Liver (tissue), 9 donors: ENCODE data around the gene SPAG16. TPM values are rescaled to one million over a fixed set of nuclear protein-coding genes. Genes with fewer than 3 reads are reported as not detected.

Experiments
- DNase-seq: peaks from one replicate; pipeline ENCODE4 v3.0.0-alpha.2; 2017; ENCODE audit warnings: low spot score
- H3K27ac ChIP-seq, 2 donors: one replicate each; pipeline ENCODE4 v1.7.0; 2013; ENCODE audit warnings: inconsistent platforms in 2 of 2, low read length in 2 of 2, control low read depth in 1 of 2, low read depth in 1 of 2, mild to moderate bottlenecking in 1 of 2
- H3K27me3 ChIP-seq, 4 donors: one replicate each; pipeline versions ENCODE4 v1.6.1 to v1.7.0; 2013; ENCODE audit warnings: low read length in 3 of 4, inconsistent platforms in 1 of 4, mild to moderate bottlenecking in 1 of 4, moderate library complexity in 1 of 4; ENCODE audit not compliant: control insufficient read depth in 4 of 4, insufficient read depth in 4 of 4
- H3K36me3 ChIP-seq, 4 donors: one replicate each; pipeline versions ENCODE4 v1.6.1 to v1.7.0; 2013; ENCODE audit warnings: low read length in 3 of 4, mild to moderate bottlenecking in 3 of 4, low read depth in 1 of 4, moderate library complexity in 1 of 4; ENCODE audit not compliant: control insufficient read depth in 4 of 4, insufficient read depth in 3 of 4
- H3K4me1 ChIP-seq, 4 donors: one replicate each; pipeline versions ENCODE4 v1.6.1 to v1.7.0; 2013; ENCODE audit warnings: low read length in 3 of 4, mild to moderate bottlenecking in 3 of 4, moderate library complexity in 1 of 4; ENCODE audit not compliant: control insufficient read depth in 4 of 4, insufficient read depth in 4 of 4
- H3K4me3 ChIP-seq, 3 donors: one replicate each; pipeline versions ENCODE4 v1.6.1 to v1.7.0; 2013; ENCODE audit warnings: low read length in 3 of 3, control low read depth in 1 of 3, low read depth in 1 of 3, mild to moderate bottlenecking in 1 of 3
- H3K9ac ChIP-seq, 2 donors: one replicate each; pipeline ENCODE4 v1.7.0; 2013; ENCODE audit warnings: low read length in 2 of 2, mild to moderate bottlenecking in 2 of 2, moderate library complexity in 2 of 2, control low read depth in 1 of 2, low read depth in 1 of 2
- H3K9me3 ChIP-seq, 4 donors: one replicate each; pipeline versions ENCODE4 v1.6.1 to v1.7.0; 2013; ENCODE audit warnings: low read length in 3 of 4; ENCODE audit not compliant: control insufficient read depth in 4 of 4
- EGR1 ChIP-seq, 2 donors: IDR thresholded peaks; 2 replicates each; pipeline ENCODE4 v1.6.1; 2016 to 2018; ENCODE audit warnings: antibody characterized with exemption in 2 of 2, low read depth in 2 of 2
- FOXA1 ChIP-seq: IDR thresholded peaks from 2 replicates; pipeline ENCODE4 v1.6.1; 2016; ENCODE audit warnings: antibody characterized with exemption
- FOXA2 ChIP-seq: IDR thresholded peaks from 2 replicates; pipeline ENCODE4 v1.6.1; 2016; ENCODE audit warnings: antibody characterized with exemption
- GABPA ChIP-seq, 2 donors: IDR thresholded peaks in 1 of 2; conservative IDR thresholded peaks in 1 of 2; 2 replicates each; pipeline ENCODE4 v1.6.1; 2016; ENCODE audit warnings: antibody characterized with exemption in 2 of 2, mild to moderate bottlenecking in 1 of 2, moderate library complexity in 1 of 2
- HNF4A ChIP-seq, 2 donors: conservative IDR thresholded peaks; 2 replicates each; pipeline ENCODE4 v1.6.1; 2016; ENCODE audit warnings: antibody characterized with exemption in 2 of 2, mild to moderate bottlenecking in 2 of 2
- JUND ChIP-seq, 2 donors: IDR thresholded peaks; 2 replicates each; pipeline ENCODE4 v1.6.1; 2016; ENCODE audit warnings: antibody characterized with exemption in 2 of 2
- MAX ChIP-seq: IDR thresholded peaks from 2 replicates; pipeline ENCODE4 v1.6.1; 2016; ENCODE audit warnings: antibody characterized with exemption
- NR2F2 ChIP-seq: IDR thresholded peaks from 2 replicates; pipeline ENCODE4 v1.6.1; 2016; ENCODE audit warnings: antibody characterized with exemption
- RAD21 ChIP-seq, 2 donors: IDR thresholded peaks; 2 replicates each; pipeline ENCODE4 v1.6.1; 2016; ENCODE audit warnings: antibody characterized with exemption in 2 of 2, mild to moderate bottlenecking in 2 of 2
- RXRA ChIP-seq, 2 donors: IDR thresholded peaks; 2 replicates each; pipeline ENCODE4 v1.6.1; 2017 to 2018; ENCODE audit warnings: antibody characterized with exemption in 2 of 2, mild to moderate bottlenecking in 1 of 2
- SP1 ChIP-seq: IDR thresholded peaks from 2 replicates; pipeline ENCODE4 v1.6.1; 2018; ENCODE audit warnings: antibody characterized with exemption, mild to moderate bottlenecking
- TAF1 ChIP-seq: conservative IDR thresholded peaks from 2 replicates; pipeline ENCODE4 v1.6.1; 2016; ENCODE audit warnings: antibody characterized with exemption, mild to moderate bottlenecking
- YY1 ChIP-seq: IDR thresholded peaks from 2 replicates; pipeline ENCODE4 v1.6.1; 2016; ENCODE audit warnings: antibody characterized with exemption, mild to moderate bottlenecking
- WGBS: extraction: QIAGEN DNeasy Blood & Tissue Kit; methylation state at CpG from one replicate; pipeline ENCODE4 v1.1.7; 2013; 5-methylcytosine and 5-hydroxymethylcytosine counted together
- polyA plus RNA-seq, 2 donors: library from polyadenylated mRNA; stranded (reverse) in 1 of 2; unstranded in 1 of 2; fragments of 200-250 nt in 1 of 2; fragments of >200 nt in 1 of 2; fragmentation: Nextera tagmentation in 1 of 2; extraction: Ambion mirVana in 1 of 2; gene quantifications; one replicate each; pipeline versions ENCODE4 v1.2.1 to v1.2.3, GENCODE V29; 2013 to 2015
- total RNA-seq, 2 donors: library from RNA; depleted of rRNA; stranded (reverse); fragments of >200 nt; gene quantifications; one replicate each; pipeline ENCODE4 v1.2.3, GENCODE V29; 2014
- TF ChIP-seq, protein P1 (sequence below): IDR thresholded peaks from 2 replicates; pipeline ENCODE4 v1.6.1; 2016; ENCODE audit warnings: antibody characterized with exemption, mild to moderate bottlenecking
- TF ChIP-seq, protein P2 (sequence below): fragments of 150-350 bp; IDR thresholded peaks from 2 replicates; pipeline ENCODE4 v1.5.1; 2017; ENCODE audit warnings: improper control_type of control experiment, low read depth, low read length; ENCODE audit not compliant: missing input control
- TF ChIP-seq, protein P3 (sequence below): IDR thresholded peaks from 2 replicates; pipeline ENCODE4 v1.6.1; 2016; ENCODE audit warnings: antibody characterized with exemption
- donor health status: healthy.
- donor health status: healthy.
- donor health status: healthy.
- donor health status: healthy.
- donor health status: healthy.

Gene SPAG16
- total and polyA plus RNA-seq, 4 donors = 6.4 to 12.7 (median 11.4) TPM

DNA sequence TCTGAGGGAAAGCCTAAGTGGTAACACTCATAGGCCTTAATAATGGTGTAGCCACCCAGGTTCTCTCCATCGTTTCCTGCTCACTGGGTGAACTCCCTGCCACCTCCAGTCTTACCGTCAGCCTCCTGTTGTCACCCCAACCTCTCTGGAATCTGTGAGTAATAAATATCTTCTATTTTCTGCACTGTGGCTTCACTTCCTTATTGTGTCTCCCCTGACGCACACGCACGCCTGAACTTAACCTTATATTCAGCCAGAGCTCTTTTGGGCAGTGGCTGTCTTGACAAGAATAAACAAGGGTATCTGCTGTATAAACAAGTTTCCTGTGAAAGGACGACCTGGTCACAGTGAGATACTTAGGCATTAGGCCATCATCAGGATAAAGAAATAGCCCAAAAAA lies 467.2 kb downstream of the SPAG16 start:
- DNase-seq = no peak
- 59% methylated on average over 6 of the region's 6 CpGs for WGBS

GRCh38 chr2:213752575-213752974 lies 468.3 kb downstream of the SPAG16 start:
- TF ChIP-seq FOXA2 = no peak
- TF ChIP-seq YY1 = no peak
- TF ChIP-seq TAF1 = no peak
- no peak for TF ChIP-seq RAD21 (IDR thresholded peaks at IDR 0.05)
- TF ChIP-seq EGR1 (IDR thresholded peaks at IDR 0.05; ENCODE audit: low read depth in 2 of 2) = no peak
- TF ChIP-seq, protein P1, sequence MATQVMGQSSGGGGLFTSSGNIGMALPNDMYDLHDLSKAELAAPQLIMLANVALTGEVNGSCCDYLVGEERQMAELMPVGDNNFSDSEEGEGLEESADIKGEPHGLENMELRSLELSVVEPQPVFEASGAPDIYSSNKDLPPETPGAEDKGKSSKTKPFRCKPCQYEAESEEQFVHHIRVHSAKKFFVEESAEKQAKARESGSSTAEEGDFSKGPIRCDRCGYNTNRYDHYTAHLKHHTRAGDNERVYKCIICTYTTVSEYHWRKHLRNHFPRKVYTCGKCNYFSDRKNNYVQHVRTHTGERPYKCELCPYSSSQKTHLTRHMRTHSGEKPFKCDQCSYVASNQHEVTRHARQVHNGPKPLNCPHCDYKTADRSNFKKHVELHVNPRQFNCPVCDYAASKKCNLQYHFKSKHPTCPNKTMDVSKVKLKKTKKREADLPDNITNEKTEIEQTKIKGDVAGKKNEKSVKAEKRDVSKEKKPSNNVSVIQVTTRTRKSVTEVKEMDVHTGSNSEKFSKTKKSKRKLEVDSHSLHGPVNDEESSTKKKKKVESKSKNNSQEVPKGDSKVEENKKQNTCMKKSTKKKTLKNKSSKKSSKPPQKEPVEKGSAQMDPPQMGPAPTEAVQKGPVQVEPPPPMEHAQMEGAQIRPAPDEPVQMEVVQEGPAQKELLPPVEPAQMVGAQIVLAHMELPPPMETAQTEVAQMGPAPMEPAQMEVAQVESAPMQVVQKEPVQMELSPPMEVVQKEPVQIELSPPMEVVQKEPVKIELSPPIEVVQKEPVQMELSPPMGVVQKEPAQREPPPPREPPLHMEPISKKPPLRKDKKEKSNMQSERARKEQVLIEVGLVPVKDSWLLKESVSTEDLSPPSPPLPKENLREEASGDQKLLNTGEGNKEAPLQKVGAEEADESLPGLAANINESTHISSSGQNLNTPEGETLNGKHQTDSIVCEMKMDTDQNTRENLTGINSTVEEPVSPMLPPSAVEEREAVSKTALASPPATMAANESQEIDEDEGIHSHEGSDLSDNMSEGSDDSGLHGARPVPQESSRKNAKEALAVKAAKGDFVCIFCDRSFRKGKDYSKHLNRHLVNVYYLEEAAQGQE = no peak
- TF ChIP-seq FOXA1 = no peak
- Histone ChIP-seq H3K4me1 (no peaks in the 10 kb centered on the region), H3K27ac (no peak overlapping the region), H3K27me3 (no peaks in the 10 kb centered on the region), H3K9ac (no peak overlapping the region), H3K36me3 (no peaks in the 10 kb centered on the region), H3K4me3 (no peak overlapping the region), H3K9me3 (no peaks in the 10 kb centered on the region)
- DNase-seq = no peak
- WGBS = 88% methylated on average over 2 of the region's 2 CpGs

More for the DNA sequence above, 467.2 kb downstream of the SPAG16 start:
- TF ChIP-seq, protein P2, sequence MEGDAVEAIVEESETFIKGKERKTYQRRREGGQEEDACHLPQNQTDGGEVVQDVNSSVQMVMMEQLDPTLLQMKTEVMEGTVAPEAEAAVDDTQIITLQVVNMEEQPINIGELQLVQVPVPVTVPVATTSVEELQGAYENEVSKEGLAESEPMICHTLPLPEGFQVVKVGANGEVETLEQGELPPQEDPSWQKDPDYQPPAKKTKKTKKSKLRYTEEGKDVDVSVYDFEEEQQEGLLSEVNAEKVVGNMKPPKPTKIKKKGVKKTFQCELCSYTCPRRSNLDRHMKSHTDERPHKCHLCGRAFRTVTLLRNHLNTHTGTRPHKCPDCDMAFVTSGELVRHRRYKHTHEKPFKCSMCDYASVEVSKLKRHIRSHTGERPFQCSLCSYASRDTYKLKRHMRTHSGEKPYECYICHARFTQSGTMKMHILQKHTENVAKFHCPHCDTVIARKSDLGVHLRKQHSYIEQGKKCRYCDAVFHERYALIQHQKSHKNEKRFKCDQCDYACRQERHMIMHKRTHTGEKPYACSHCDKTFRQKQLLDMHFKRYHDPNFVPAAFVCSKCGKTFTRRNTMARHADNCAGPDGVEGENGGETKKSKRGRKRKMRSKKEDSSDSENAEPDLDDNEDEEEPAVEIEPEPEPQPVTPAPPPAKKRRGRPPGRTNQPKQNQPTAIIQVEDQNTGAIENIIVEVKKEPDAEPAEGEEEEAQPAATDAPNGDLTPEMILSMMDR = no peak
- no peak for TF ChIP-seq NR2F2
- no peak for TF ChIP-seq RAD21 (IDR thresholded peaks at IDR 0.05)
- no peak for TF ChIP-seq EGR1 (IDR thresholded peaks at IDR 0.05; ENCODE audit: low read depth in 2 of 2)
- TF ChIP-seq GABPA (IDR thresholded peaks at IDR 0.05 in 1 of 2, conservative IDR thresholded peaks at IDR 0.05 in 1 of 2) = no peak
- TF ChIP-seq, protein P3, sequence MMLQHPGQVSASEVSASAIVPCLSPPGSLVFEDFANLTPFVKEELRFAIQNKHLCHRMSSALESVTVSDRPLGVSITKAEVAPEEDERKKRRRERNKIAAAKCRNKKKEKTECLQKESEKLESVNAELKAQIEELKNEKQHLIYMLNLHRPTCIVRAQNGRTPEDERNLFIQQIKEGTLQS = no peak
- TF ChIP-seq FOXA1 = no peak
- TF ChIP-seq FOXA2 = no peak
- no peaks in the 10 kb centered on the region for H3K27me3 ChIP-seq
- no peak overlapping the region for H3K9ac ChIP-seq
- H3K27ac ChIP-seq = no peak overlapping the region
- no peaks in the 10 kb centered on the region for H3K4me1 ChIP-seq
- no peak overlapping the region for H3K4me3 ChIP-seq
- H3K36me3 ChIP-seq = no peaks in the 10 kb centered on the region
- H3K9me3 ChIP-seq = no peaks in the 10 kb centered on the region

- 79% methylated on average over 3 of the region's 3 CpGs for WGBS
- no peaks in the 10 kb centered on the region for H3K4me1 ChIP-seq
Observed at GRCh38 chr2:213757525-213757924, 473.3 kb downstream of the SPAG16 start.

More at GRCh38 chr2:213757525-213757924, 473.3 kb downstream of the SPAG16 start:
- no peak overlapping the region for H3K9ac ChIP-seq
- H3K27ac ChIP-seq = no peak overlapping the region
- no peaks in the 10 kb centered on the region for H3K36me3 ChIP-seq
- H3K4me3 ChIP-seq = no peak overlapping the region
- TF ChIP-seq HNF4A (conservative IDR thresholded peaks at IDR 0.05) (no peak), RAD21 (IDR thresholded peaks at IDR 0.05) (no peak), SP1 (no peak), RXRA (IDR thresholded peaks at IDR 0.05) (no peak), MAX (no peak), JUND (IDR thresholded peaks at IDR 0.05) (no peak), EGR1 (IDR thresholded peaks at IDR 0.05; ENCODE audit: low read depth in 2 of 2) (no peak), FOXA1 (no peak)
- TF ChIP-seq, protein P3 = no peak
- no peaks in the 10 kb centered on the region for H3K27me3 ChIP-seq
- H3K9me3 ChIP-seq = no peaks in the 10 kb centered on the region
- no peak for DNase-seq
